Activated CD8-positive, alpha-beta memory T cell treated with anti-CD3 and anti-CD28 coated beads for 4 hours (primary cell): ENCODE measurements around the gene UQCR10.
A peak's percentile ranks its signal among the peaks of the same experiment; 100 is the strongest.

Experiments used
- DNase-seq, 2 donors: peaks; one replicate each; pipeline ENCODE4 v3.0.0-alpha.2; 2020; ENCODE audit warnings: low read depth in 2 of 2

The UQCR10 gene

DNA sequence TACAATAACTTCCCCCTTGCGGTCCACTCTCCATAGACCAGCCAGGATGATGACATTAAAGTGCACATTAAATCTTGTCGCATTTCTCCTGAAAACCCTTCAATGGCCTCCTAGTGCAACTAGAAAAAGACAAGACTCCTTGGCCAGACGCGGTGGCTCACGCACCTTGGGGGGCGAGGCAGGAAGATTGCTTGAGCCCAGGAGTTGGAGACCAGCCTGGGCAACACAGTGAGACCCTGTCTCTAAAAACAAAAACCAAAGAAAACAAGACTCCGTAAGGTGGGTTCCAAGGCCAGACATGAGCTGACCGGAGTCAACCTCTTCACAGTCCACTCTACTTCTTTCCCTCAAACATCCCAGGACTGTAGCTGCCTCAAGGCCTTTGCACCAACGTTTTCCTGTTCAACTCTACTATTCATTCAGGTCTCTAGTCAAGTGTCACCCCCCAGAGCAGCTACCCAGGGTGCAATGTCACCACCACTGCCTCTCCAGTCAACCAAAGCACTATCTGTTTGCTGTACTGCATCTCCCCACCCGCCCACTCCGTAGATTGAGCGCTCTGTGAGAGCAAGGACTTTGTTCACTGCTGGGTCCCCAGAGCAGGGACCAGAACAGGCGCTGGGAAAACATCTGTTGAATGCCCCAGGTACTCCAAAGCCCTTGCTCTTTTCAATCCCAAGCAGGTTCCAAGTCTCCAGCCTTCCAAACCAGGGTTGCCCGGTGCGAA is 1.1 kb upstream of the UQCR10 start:
- DNase-seq = no peak

DNA sequence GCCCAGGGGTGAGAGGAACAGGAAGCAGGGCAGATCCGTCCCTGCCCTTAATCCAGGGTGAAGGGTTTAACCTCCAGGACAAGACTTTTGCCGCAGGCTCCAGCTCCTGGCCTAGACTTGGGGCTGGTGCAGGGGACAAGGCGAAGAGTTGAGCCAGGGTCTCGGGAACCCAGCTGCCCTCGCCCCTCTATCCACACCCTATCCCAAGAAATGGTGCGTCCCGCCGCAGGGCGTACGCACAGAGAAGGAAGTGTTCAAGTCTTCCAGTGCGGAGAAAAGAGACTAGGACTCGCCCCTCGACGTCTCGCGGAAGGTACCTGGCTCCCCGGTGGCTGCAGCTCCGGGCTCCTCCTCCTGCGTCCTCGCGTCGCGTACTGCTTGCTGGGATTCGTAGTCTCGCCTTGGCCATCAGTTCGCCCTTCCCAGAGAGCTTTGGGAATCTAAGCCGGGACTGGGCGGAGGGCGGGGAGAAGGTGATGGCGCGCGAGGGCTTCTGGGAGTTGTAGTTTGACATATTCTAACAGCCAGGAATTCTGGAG is 468 bp upstream of the UQCR10 start, which contains the start of gene ZMAT5:
Gene ZMAT5 (minus strand): TSS at position 376 of the 539 bp plus-strand sequence. CDS start 18,463 bp downstream, outside the sequence.
- peak; percentile 78 to 84 for DNase-seq

DNA sequence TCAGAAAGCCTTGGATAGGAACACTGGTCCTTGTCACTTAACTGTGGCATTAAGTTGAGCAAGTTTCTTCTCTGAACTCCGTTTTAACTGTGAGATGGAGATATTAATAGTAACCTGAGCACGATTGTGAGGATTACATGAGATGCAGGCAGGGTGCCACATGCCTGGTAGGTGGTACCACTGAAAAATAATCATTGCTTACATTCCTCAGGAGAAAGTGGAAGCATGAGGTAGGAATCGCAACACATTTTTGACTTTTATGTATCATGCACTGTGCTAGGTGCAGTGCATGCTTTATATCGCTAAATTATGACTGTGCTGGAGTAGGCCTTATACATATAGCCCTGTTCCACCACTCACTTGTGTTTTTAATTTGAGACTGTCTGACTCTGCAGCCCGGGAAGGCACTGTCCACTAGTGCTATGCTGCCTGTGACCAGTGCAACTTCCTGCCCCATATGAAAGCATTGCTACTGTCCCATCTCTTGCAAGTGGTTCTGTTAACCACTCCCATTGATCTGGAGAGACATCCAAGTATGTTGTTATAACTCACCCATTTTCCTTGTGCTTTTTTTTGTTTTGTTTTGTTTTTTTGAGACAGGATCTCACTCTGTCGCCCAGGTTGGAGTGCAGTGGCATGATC is 1.0 kb downstream of the UQCR10 start:
- no peak for DNase-seq

DNA sequence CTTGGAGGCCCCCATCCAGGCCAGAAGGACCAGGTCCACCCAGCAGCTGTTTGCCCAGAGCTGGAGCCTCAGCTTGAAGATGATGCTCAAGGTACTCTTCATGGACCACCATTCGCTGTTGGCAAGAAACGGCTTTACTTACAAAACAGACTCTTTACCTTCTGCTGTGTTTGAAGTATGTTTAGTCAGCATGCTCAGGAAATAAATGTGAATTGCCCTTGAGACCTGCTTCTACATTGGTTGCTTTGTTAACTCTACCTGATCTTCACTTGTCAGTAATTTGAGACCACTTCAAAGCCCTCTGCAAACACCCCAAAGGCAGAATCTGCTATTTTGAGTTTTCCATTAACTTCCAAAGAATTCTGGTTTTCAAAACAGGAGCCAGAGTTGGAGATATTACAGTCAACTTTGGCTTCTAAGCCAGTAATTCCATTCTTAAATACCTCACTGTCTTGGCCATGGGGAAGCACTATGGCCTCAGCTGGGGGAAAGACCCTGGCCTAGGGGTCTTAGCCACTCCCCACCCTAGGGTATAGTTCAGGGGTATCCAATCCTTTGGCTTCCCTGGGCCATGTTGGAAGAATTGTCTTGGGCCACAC is 2.7 kb downstream of the UQCR10 start:
- DNase-seq = no peak

DNA sequence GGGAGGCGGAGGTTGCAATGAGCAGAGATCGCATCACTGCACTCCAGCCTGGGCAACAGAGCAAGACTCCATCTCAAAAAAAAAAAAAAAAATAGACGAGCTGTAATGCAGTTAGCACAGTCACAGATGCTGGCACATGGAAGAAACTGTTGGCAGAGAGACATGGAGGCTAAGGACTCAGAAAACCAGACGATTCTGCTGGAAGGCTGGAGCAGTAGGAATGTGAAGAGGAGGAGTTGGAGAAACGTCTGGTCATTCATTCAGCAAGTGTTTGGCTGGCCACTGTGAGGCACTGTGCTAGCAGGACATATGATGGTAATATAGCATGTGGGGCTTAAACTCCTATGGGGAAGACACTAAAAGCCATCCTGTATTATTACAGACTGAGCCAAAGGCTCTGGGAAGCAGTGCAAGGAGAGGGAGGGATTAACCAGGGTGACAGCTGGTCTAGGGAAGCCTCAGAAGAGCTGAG is 5.0 kb downstream of the UQCR10 start:
- no peak for DNase-seq

DNA sequence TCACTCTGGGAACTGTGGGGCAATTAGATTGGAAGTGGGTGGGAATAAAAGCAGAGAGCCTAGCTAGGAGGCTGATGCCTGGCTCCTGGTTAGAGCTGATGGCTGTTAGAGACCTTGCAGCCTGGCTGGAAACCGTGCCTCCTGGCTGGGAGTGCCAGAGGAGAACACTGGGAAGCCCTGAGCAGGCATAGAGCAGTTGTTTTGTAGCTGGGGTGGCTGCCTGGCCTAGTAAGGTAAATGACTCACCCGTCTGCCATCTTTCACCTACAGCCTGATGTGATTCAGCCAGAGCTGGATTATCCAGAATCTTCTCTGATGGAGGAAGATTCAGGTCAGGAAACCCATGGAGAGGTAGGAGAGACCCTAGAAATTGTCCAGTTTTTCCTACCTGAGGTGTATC is 6.1 kb downstream of the UQCR10 start:
- DNase-seq = no peak

DNA sequence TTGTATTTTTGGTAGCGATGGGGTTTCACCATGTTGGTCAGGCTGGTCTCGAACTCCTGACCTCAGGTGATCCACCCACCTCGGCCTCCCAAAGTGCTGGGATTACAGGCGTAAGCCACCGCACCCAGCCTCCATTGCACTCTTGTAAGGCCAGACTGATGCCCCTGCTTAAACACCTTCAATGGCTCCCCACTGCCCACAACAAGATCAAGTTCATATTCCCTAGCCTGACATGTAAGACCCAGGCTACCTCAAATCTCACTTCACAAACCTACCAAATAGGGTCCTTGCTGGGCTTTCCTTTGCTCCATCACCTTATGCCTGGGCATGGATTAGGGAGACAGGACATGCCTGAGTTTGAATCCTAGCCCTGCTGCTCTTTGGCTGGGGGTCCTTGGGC is 13.1 kb downstream of the UQCR10 start:
- DNase-seq = no peak

DNA sequence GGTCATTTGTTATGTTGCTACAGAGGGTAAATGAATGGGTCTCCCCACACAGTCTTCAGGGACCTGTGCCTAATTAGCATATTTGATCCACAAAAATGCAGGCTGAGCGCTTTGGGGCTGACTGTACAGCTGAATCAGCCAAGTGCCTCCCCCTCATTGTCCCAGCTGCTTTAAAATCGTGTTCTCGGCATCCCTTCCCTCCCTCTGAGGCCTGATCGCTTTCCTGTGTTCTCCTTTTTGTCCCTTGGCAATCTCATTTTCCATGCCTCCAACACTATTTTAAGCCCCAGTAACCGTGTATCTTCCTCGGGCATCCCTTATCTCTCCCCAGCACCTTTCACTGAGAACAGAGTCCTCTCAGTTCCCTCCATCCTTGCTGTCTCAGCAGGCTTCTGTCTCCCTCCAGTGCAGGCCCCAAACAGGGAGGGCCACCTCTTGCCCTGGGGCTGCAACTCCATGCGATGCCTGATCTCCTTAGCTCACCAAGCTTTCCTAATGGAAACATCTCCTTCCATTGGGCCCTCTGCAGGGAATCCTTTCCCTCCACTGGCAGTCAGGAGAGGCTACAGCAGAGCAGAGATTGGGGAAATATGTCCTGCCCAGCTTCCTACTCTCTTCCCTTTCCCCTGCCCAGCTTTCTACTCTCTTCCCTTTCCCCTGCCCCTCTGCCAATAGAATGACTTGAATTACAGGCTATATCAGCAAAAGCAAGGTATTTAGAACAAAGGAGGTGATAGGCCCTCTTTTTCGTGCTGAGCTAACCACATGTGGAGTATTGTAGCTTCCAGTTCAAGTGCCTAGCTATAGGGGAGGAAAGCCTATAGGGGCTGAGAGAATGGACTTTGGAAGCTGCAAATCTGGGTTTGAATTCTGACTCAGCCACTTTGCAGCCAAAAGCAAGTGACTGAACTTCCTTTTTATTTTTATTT is 13.8 kb downstream of the UQCR10 start:
- no peak for DNase-seq

DNA sequence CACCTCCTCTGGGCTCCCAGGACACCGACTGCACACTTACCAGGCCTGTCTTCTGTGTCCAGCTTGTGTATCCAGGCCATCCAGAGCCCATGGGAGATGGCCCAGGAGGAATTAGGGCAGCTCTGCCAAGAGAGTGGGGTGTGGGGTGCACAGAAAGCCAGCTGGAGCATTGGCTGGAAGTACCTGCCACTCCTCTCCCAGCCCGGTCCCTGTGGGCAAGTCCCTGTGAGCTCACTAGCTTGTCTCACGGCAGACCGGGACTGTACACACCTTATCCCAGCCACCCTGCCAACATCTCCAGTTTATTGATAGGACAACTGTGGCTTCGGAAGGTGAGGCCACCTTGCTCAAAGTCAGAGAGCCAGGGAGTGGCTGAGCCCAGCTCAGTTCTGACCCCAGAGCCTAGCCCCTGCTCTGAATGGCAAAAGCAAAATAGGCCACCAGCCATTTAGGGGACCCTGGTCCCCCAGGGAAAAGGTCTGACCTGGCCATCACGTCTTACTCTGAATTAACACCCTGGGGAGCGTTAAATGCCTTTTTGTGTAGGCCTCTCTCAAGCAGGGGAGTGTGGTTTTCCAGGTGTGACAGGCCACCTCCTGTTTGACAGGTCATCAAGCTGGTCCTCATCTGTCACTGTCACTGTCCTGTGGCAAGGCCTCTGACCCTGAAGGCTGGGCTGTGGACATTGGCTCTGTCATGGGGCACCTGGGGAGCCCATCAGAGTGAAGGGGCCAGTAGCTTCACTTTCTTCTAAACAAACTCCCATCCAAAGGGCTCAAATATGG is 15.1 kb downstream of the UQCR10 start:
- no peak for DNase-seq

DNA sequence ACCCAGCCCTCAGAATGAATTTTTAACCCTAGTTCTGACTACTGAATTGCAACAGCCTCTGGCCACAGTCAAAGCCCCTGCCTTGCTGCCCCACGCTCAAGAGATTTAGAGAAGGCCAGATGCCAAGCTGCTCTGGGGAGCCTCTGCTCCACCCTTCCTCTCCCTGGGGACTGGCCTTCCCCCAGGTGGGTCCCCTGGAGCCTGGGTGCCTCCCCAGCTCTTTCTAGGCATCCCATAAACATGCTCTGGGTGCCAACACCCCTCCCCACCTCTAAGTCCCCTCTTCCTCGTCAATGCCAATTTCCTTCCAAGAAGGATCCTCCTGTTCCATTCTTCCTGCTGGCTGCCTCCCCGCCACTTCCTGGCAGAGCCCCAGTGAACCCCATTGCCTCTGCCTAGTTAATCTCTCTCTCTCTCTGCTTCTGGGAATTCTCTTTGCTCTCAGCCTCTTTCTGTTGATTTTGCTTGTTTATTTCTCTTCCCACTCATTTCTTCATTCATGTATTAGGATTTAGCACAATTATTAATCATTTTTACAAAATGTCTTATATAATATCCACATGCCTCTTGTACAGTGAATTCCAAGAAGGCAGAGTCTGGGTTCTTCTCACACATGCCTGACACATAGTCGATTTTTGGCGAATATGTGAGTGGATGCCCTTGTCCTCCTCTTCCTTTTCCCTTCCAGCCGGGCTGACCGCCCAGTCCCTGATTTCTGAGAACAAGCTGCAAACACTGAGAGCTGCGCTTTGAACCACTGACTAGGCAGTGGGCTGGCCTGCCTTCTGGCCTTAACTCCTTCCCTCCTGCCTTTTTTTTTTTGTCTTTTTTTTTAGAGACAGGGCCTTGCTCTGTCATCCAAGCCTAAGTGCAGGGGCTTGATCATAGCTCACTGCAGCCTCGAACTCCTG is 17.5 kb downstream of the UQCR10 start:
- no peak for DNase-seq

DNA sequence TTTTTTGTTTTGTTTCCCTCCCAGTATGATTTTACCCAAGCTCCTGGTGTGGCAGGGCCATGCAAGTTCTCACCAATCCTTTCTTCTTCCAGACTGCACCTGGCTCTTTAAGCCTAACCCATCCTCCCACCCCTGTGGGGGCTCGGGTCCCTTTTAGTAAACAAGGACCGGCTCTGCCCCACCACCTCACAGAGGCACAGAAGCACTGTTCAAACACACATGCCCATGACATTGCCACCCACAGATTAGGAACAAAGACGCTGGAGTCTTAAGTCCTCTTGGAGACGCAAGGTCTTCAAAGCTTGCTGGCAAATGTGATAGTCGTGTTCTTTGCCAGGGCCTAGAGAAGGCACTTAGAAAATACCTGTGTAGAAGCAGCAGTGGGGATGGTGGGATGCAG is 18.9 kb downstream of the UQCR10 start:
- DNase-seq = no peak

DNA sequence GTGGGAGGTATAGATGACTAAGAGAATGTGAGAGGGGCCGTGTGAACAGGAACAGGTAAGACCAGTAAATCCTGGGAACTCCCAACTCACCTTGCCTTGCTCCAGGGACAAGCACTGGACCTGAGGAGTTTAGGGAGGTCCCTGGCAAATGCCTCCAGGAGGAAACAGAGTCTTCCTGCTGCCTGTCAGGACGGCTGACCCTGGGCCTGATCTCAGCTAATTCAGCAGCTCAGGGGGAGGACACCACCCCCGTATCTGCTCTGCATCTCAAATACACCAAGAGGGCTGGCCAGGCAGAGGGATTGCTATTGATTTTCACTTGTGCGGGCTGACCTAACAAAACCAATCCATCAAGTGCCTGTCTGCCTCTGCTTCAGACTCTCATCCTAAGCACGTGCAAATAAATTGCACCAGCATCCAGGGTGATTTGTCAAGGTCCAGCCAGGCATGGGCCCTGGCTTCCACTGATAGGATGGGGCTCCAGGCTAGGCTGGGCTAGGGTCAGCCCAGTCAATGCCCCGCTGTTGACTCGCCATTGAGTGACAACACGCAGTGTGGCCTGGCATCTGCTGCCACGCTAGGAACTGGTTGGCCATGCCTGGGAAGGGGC is 20.3 kb downstream of the UQCR10 start:
- DNase-seq = no peak

DNA sequence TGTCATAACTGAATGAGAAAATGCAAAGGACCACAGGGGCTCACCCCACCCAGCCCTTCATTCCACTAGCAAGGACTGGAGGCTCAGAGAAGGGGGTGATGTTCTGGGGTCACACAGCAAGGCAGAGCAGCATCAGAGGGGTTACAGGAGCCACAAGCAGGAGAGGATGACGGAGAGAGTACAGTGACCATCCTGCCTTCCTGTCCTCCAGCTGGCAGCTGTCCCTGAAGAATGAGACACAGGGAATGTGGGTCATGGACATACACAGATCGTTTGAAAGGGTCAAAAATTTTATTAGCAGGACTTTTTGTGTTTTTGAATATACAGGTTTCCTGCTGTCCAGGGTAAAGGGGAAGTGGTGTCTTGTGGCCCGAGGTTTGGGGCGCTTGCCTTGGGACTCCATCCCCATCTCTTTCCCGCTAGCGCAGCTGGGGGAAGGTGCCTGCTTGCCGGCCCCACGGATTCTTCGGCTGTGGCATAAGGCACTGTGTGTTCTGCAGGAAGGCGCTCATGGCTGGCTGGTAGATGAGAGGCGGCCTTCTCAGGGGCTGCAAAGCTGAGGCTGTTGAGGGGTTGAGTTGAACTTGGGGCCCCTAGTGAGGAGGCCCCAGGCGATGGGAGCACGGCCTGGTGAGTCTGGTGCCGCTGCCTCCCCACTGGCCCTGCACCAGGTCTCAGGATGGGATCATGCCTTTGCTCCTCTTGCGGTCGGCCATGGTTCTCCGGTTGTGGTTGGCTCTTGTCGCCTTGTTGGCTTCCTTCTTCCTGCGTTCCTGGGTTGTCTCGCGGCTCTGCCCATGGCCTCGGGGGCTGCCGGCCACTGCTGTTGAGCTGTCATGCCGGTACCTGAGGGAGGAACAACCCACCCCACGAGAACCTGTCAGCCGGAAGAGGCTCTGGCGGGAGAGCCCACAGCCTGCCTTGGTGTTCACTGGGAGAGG is 21.4 kb downstream of the UQCR10 start:
- DNase-seq = no peak

DNA sequence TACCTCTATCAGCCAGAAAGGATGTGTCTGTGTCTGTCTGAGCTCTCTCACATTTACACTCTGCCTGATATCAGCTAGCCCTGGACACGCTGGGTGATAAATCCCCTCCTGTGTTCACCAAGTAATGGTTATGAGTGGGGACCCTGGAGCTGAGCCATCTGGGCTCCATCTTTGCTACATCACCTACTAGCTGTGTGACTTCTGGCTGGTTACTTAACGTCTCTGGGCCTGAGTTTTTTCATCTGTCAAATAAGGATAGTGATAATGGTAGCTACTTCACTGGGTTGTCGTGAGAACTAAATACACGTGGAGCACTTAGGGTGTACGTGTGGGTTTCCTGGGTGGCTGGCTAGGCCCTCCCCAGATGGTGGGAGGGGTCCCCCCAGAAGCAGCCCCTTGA is 22.9 kb downstream of the UQCR10 start:
- DNase-seq = no peak

DNA sequence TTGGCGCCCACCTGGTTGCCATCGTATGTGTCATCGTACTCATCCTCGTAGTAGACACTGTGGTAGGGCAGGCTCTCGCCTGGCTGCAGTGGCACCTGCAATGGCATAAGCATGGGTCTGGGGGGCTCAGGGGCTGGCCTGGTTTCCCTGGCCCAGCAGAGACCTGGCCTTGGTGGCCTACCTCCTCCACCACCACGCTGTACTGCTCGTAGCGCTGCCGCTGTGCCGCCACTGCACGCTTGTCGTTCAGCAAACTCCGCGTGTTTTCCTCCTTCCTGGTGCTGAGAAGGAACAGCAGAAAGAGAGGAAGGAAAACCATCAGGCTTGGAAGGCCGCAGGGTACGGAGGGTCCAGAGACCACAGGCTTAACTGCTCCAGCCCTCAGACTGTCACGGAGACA is 26.2 kb downstream of the UQCR10 start:
- no peak for DNase-seq

DNA sequence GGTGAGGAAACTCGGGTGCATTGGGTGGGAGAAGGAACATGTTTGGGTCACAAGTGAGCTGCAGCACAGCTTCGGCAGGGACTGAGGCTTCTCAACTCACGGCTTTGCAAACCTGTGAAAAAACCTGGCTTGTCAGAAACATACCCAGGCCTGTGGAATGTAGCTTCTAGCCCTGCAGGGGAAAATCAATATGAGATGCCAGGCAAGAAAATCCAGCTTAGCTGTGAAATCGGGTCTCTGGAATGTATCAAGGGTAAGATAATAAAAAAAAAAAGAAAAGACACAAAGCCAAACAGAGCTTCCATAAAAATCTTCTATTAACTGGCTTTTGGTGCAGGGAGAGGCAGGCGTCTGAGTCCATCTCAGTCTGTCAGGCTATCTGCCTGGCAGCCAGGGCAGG is 28.5 kb downstream of the UQCR10 start:
- DNase-seq = no peak

DNA sequence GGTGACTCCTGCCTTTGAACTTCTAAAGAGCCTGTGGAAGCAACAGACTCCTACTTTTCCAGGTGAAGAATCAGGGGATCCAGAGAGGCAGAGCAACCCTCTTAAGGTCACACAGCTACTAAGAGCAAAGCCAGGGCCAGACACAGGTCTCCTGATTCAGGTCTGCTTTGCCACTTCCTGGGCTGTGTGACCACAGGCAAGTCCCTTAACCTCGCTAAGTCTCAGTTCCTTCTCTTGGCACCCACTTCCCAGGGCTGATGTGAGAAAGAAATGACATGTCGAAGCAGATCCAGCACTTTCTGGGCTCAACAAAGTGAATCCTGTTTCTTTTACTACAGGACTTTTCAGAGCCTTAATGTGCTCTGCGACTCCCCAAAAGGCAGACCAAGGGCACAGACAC is 30.2 kb downstream of the UQCR10 start:
- no peak for DNase-seq

DNA sequence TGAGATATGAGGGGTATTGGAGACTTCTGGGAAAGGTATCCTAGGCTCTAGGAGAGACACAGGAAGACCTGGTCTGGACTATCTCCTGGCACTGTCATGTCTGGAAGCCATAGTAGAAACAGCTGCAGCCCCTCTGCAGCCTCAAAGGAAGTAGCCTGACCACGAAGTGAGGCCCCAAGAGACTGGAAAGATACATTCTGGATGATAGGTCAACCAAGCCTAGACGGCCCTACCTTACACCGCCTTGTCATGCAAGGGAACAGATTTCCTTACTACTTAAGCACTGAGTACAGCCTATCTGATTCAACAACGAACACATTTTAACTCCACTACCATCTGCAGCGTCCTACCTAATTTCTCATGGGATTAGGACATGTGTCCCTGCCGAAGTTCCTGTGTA is 31.1 kb downstream of the UQCR10 start:
- no peak for DNase-seq
